Activated naive CD8-positive, alpha-beta T cell treated with anti-CD3 and anti-CD28 coated beads, Interleukin-2, amount 50 U/mL, for 24 hours (primary cell): Measurements from ENCODE around the gene ABHD13.
"Not testable (repeated sequence)": the region's sequence is repeated elsewhere in the genome, so short reads cannot be mapped to it uniquely, and the experiment has no call there.

Experiments
- ATAC-seq: fragments of 150-1000 bp; cut with Tn5 transposase; one replicate; pipeline ENCODE4 v1.10.0; 2021
- DNase-seq: peaks from one replicate; pipeline ENCODE4 v3.0.0; 2021
- H3K27ac Mint-ChIP-seq: one replicate; pipeline ENCODE4 v1.8.0; 2021; ENCODE audit warnings: mild to moderate bottlenecking, mixed read lengths
- H3K27me3 Mint-ChIP-seq: one replicate; pipeline ENCODE4 v1.8.0; 2021; ENCODE audit warnings: mixed read lengths
- H3K36me3 Mint-ChIP-seq: one replicate; pipeline ENCODE4 v1.8.0; 2021; ENCODE audit warnings: low read depth, mixed read lengths
- H3K4me1 Mint-ChIP-seq: one replicate; pipeline ENCODE4 v1.8.0; 2021; ENCODE audit warnings: mixed read lengths
- H3K4me3 Mint-ChIP-seq: one replicate; pipeline ENCODE4 v1.8.0; 2021; ENCODE audit warnings: mild to moderate bottlenecking, moderate library complexity, mixed read lengths
- H3K9me3 Mint-ChIP-seq: one replicate; pipeline ENCODE4 v1.8.0; 2021; ENCODE audit warnings: mixed read lengths

Gene ABHD13

DNA sequence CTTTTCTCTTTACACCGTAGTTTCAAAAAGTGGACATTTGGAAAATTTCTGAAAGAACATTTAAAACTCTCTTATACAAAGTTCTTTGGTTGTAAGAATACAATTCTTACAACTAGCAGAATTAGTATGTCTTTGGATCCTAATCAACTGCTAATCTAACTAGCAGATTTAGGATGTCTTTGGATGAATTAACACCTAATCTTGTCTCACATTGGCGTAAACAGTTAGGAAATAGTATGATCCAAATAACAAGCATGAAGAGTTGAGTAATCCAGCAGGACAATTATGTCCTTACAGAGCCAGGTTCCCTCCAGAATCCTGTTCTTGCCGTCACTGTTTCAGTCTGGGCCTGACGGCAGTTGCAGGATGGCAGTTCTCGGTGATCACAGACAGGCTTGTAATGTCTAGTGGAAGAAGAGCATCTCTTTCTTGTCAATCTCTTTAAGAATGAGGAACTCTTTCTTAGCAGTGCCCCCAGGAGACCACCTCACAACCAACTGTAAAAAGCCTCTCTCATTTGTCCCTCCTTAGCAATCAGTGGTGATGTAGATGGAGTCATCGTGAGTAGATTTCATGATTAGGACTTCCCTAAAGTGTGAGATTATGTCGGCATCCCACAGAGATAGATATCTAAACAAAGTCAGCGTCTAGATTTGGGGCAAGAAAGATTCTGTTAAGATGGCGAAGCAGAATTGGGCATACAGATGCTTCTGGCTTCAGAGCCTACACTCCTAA lies 45.6 kb downstream of the ABHD13 start:
- H3K27ac Mint-ChIP-seq, result no peak overlapping the region
- H3K9me3 Mint-ChIP-seq, result no peaks in the 10 kb centered on the region
- ATAC-seq, result no peak
- peaks cover 20% of the 10 kb centered on the region for H3K4me1 Mint-ChIP-seq
- no peak overlapping the region for H3K4me3 Mint-ChIP-seq
- H3K27me3 Mint-ChIP-seq, result no peaks in the 10 kb centered on the region
- no peak for DNase-seq
- H3K36me3 Mint-ChIP-seq, result peaks cover 7% of the 10 kb centered on the region

DNA sequence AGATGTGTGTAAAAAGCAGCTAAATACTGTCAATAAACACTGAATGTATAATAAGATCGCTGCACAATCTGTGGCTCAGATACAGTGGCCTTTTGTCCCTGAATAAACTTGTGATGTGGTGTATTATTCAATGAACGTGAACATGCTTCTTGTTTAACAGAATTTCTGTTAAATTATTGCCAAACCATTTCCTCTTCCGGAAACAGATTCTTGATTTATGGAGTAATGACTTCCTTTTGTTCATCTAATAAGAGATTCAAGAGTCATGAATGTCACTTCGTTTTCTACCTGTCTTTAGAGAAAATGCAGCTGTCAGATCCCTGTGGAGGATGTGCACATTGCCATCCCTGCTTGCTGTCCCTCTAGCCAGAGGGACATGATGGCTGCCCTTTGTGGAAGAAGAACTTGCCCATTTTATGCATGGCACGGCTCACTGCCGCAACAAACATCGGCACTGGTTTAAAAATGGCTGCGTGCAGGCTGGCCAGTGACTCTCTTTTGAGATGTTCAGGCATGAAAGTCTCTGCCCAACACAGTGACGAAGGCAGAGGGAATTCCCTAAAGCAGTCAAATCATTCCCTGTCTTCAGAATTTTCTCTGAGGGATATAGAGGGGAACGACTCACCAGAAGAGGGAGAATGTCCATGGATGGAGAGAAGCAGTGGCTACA lies 48.3 kb downstream of the ABHD13 start:
- Mint-ChIP-seq H3K27ac (peak overlapping the region; percentile 59), H3K4me1 (peaks cover 38% of the 10 kb centered on the region), H3K36me3 (peaks cover 7% of the 10 kb centered on the region), H3K27me3 (no peaks in the 10 kb centered on the region), H3K9me3 (no peaks in the 10 kb centered on the region), H3K4me3 (peak overlapping the region; percentile 57)
- ATAC-seq, result no peak
- DNase-seq, result no peak

DNA sequence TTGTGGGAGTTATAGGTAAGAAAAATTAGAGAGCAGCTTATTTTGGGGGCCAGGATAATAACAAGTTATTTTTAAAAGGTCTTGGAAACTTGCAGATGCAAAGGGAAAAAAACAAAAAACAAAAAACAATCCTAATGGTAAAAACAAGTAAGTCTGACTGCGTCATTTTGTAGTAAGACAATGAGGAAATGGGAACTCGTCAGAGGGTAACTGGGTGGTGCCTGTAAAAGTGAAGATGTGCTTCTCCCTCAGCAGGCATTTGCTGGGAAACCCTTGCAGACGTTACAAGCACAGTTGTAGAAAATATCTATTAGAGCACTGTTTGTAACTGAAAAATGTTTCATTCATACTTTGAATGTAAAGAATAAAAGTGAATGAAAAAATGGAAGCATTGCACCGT lies 49.2 kb downstream of the ABHD13 start:
- Mint-ChIP-seq H3K27ac (no peak overlapping the region), H3K36me3 (peaks cover 5% of the 10 kb centered on the region), H3K4me3 (no peak overlapping the region), H3K4me1 (peaks cover 40% of the 10 kb centered on the region), H3K9me3 (no peaks in the 10 kb centered on the region), H3K27me3 (no peaks in the 10 kb centered on the region)
- ATAC-seq, result no peak
- no peak for DNase-seq

DNA sequence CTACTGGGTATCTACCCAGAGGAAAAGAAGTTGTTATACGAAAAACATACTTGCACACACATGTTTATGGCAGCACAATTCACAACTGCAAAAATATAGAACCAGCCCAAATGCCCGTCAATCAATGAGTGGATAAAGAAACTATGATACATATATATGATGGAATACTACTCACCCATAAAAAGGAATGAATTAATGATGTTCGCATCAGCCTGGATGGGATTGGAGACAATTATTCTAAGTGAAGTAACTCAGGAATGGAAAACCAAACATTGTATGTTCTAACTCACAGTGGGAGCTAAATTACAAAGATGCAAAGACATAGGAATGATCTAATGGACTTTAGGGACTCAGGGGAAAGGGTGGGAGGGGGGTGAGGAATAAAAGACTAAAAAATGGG lies 49.7 kb downstream of the ABHD13 start:
- not testable (repeated sequence) for H3K27me3 Mint-ChIP-seq, H3K36me3 Mint-ChIP-seq, DNase-seq, H3K27ac Mint-ChIP-seq, H3K9me3 Mint-ChIP-seq, ATAC-seq, H3K4me3 Mint-ChIP-seq
- H3K4me1 Mint-ChIP-seq, result peaks cover 41% of the 10 kb centered on the region

DNA sequence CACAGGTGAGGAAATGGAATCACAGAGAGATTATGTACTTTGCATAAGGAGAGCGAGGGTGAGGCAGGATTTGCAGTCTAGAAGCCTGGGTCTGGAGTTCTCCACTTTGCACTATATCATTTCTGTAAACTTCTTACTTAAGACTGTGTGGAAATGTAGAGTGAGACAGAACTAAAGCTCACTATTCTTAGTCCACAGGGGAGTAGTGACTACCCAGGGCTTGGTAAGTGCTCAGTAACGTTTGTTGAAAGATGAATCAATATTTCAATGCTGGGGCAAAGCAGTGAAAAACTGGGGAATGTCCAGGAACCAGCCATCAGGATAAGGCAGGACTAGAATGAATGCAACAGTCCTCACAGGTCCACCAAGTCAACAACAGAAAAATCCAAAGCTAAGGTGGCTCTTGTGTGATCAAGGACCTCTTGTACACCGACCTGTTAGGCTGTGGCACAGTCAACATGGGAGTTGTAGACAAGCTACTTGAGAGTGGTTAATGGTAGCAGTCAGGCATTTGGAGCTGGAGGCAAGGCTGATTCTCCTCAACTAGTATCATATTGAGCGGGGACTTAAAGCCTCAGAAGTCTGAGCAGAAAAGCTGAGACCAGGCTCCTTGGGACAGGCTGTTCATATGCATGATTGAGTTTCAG lies 50.4 kb downstream of the ABHD13 start:
- Mint-ChIP-seq H3K4me3 (no peak overlapping the region), H3K36me3 (peaks cover 2% of the 10 kb centered on the region), H3K9me3 (no peaks in the 10 kb centered on the region), H3K27me3 (no peaks in the 10 kb centered on the region), H3K27ac (peak overlapping the region; percentile 50), H3K4me1 (peaks cover 41% of the 10 kb centered on the region)
- DNase-seq, result no peak
- ATAC-seq, result no peak

DNA sequence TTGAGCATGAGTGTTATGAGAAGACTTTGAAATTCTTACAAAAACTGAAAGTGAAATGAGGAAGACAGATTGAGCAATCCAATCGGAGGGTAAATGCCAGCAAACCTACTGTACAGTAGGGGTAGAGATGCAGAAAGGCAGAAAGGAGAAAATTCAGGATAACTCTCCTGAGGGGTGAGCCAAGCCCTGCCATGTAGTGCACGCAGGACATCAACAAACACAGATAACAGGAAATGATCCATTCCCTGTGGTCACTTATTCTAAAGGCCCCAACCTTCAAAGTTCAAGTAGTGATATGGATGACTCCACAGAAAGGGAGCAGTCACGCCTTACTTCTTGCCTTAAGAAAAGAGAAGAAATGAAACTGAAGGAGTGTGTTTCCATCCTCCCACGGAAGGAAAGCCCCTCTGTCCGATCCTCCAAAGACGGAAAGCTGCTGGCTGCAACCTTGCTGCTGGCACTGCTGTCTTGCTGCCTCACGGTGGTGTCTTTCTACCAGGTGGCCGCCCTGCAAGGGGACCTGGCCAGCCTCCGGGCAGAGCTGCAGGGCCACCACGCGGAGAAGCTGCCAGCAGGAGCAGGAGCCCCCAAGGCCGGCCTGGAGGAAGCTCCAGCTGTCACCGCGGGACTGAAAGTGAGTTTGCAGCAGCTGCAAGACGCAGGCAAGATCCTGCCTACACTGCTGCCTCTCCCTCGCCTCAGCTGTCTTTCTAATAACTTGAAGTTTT lies 51.6 kb downstream of the ABHD13 start, which contains the start of gene TNFSF13B:
Gene TNFSF13B, plus strand, starts transcription at position 118 of the 728 bp plus-strand sequence. Its CDS starts 178 bp downstream, at position 296.
- H3K36me3 Mint-ChIP-seq, result no peaks in the 10 kb centered on the region
- DNase-seq (peak; percentile 56), ATAC-seq (peak; percentile 81)
- peak within 1 kb of the TSS; percentile 78 for H3K4me3 Mint-ChIP-seq
- H3K27me3 Mint-ChIP-seq, result no peaks in the 10 kb centered on the region
- H3K27ac Mint-ChIP-seq, result peak within 1 kb of the TSS; percentile 93
- no peaks in the 10 kb centered on the region for H3K9me3 Mint-ChIP-seq
- H3K4me1 Mint-ChIP-seq, result peaks cover 41% of the 10 kb centered on the region

DNA sequence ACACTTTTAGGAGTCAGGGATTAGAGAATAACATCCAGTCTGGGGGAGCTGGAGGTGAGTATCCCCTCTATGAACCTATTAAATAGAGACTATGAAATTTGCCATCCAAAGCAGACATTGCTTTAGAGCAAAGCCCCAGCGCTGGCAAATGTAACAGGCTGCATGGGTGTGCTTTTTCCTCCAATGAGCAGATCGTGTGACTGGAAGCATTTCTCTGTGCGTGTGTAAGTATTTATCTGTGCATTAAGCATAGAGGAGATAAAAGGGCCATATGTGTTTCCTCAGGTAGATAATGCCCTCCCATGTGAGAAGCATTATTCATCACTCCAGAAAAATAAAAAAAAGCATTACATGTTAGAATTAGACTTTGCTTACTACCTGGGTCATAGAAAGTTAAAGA lies 52.2 kb downstream of the ABHD13 start:
- no peaks in the 10 kb centered on the region for H3K27me3 Mint-ChIP-seq

DNA sequence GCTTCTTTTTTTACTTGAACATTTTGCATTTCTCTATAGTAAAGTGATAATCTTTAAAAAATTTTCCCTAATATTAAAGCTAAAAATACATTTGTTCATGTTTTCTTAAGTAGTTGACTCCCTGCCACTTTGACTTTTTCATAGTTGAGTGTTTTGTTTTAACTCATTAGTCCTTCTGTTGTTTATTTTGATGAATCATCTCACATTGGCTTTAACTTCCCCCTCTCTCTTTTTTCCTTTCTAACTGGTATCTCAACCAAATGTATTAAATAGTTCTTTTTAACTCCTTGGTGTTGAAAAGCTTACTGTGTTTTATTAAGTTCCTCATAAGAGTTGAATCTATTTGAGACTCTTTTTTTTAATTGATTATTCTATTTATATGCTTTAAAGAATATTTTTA lies 54.1 kb downstream of the ABHD13 start:
- no peak overlapping the region for H3K4me3 Mint-ChIP-seq
- ATAC-seq, result no peak
- peaks cover 30% of the 10 kb centered on the region for H3K4me1 Mint-ChIP-seq
- no peaks in the 10 kb centered on the region for H3K27me3 Mint-ChIP-seq
- H3K27ac Mint-ChIP-seq, result no peak overlapping the region
- H3K9me3 Mint-ChIP-seq, result no peaks in the 10 kb centered on the region
- no peak for DNase-seq
- no peaks in the 10 kb centered on the region for H3K36me3 Mint-ChIP-seq

More for the DNA sequence above, 52.2 kb downstream of the ABHD13 start:
- H3K27ac Mint-ChIP-seq, result peak overlapping the region; percentile 93
- ATAC-seq, result no peak
- peak; percentile 5 for DNase-seq
- peak overlapping the region; percentile 78 for H3K4me3 Mint-ChIP-seq
- no peaks in the 10 kb centered on the region for H3K36me3 Mint-ChIP-seq
- H3K9me3 Mint-ChIP-seq, result no peaks in the 10 kb centered on the region
- peaks cover 41% of the 10 kb centered on the region for H3K4me1 Mint-ChIP-seq

DNA sequence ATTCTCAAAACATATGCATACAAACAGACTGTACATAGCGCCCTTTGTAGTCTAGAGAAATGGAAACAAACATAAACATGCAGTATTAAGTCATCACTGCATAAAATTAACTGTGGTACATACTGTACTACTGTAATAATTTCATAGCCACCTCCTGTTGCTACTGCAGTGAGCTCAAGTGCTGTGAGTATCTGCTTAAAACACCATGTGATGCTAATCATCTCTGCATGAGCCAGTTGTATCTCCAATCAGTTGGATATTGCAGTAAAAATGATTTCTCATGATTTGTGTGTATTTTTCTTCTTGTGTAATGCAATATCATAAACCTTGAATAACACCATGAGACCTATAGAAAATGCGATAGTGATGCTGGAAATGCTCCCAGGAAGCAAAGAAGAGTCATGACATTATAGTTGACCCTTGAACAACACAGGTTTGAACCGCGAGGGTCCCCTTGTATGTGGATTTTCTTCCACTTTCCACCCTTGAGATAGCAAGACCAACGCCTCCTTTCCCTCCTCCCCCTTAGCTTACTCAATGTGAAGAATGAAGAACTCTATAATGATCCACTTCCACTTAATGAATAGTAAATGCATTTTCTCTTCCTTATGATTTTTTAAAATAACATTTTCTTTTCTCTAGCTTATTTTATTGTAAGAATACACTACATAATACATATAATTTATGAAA lies 55.4 kb downstream of the ABHD13 start:
- H3K36me3 Mint-ChIP-seq, result no peaks in the 10 kb centered on the region
- no peaks in the 10 kb centered on the region for H3K9me3 Mint-ChIP-seq
- H3K4me1 Mint-ChIP-seq, result peaks cover 26% of the 10 kb centered on the region
- H3K27me3 Mint-ChIP-seq, result no peaks in the 10 kb centered on the region
- DNase-seq (no peak), ATAC-seq (no peak)
- no peak overlapping the region for H3K27ac Mint-ChIP-seq
- H3K4me3 Mint-ChIP-seq, result no peak overlapping the region

DNA sequence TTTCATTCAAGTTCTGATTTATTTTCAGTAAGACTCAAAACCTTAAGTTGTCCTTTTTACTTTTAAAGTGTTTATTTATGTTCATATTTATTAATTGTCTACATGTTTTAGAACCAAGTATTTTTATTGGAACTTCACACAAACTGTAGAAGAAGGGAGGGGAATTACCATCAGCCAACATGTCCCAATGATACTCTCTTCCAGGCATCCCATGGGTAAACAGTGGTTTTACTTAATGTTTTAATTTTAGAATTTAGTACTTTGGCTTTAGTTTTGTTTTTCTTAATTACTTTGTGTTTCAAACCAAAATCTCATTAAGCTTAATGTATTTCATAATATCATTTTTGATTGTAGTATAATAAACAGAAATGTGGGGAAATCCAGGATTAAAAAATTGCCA lies 56.5 kb downstream of the ABHD13 start:
- DNase-seq, result no peak
- Mint-ChIP-seq H3K36me3 (no peaks in the 10 kb centered on the region), H3K27ac (no peak overlapping the region), H3K9me3 (no peaks in the 10 kb centered on the region), H3K27me3 (no peaks in the 10 kb centered on the region), H3K4me1 (peaks cover 17% of the 10 kb centered on the region), H3K4me3 (no peak overlapping the region)
- no peak for ATAC-seq

DNA sequence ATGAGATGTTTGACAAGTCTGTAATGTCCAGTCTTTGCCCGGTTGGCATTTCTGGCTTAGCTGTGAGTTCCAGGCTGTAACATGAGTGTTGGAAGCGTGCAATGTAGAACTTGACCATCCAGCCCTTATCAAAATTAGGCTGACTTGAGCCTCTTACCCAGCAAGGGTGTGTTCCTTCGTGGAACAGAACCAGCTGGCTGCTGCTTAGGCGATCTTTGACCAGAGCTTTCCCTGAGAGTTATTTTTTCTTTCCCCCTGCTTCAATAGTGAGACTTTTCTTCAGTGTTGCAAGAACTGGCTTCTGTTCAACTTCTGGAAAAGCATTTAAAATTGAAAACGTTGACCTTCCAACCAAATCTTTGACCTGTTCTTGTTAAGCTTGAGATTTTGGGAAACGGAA lies 57.9 kb downstream of the ABHD13 start:
- DNase-seq, result no peak
- no peaks in the 10 kb centered on the region for H3K27me3 Mint-ChIP-seq
- no peak overlapping the region for H3K27ac Mint-ChIP-seq
- ATAC-seq, result no peak
- peaks cover 6% of the 10 kb centered on the region for H3K4me1 Mint-ChIP-seq
- no peaks in the 10 kb centered on the region for H3K36me3 Mint-ChIP-seq
- no peak overlapping the region for H3K4me3 Mint-ChIP-seq
- H3K9me3 Mint-ChIP-seq, result no peaks in the 10 kb centered on the region

DNA sequence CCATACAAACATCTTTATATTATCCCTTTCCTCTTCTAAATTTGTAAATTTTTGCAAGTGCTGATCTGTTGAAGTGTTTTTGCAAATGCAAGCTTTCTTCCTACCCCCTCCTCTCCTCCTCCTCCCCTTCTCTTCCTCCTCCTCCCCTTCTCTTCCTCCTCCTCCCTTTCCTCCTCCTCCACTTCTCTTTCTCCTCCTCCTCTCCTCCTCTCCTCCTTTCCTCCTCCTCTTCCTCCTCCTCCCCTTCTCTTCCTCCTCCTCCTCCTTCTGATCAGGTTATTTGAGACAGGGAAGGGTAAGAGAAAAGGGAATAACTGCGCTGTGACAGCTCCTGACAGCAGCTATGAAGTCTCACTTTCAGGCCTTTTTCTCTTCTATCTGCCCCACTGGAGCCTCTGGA lies 60.3 kb downstream of the ABHD13 start:
- Mint-ChIP-seq H3K4me3 (no peak overlapping the region), H3K4me1 (peaks cover 2% of the 10 kb centered on the region), H3K27ac (no peak overlapping the region), H3K27me3 (no peaks in the 10 kb centered on the region), H3K36me3 (no peaks in the 10 kb centered on the region), H3K9me3 (no peaks in the 10 kb centered on the region)
- DNase-seq, result no peak
- ATAC-seq, result no peak

DNA sequence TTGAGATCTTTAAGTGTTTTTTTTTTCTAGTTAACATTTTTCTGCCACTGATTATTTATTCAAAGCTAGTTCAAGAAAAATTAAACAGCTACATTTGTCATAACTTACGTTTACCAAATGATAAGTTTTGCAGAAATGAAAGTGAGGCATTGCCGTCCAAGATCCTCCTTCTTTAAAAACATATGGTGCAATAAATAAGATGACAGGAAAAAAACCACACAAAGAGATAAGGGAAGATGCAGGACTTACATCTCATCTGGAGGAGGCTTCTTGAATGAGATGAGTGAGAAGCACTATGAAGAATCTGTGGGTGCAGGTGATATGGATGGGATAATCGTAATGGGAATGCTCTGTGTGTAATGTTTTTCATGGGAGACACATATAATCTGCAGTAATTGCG lies 63.7 kb downstream of the ABHD13 start:
- peaks cover 2% of the 10 kb centered on the region for H3K4me1 Mint-ChIP-seq
- no peaks in the 10 kb centered on the region for H3K27me3 Mint-ChIP-seq
- no peaks in the 10 kb centered on the region for H3K9me3 Mint-ChIP-seq
- H3K4me3 Mint-ChIP-seq, result no peak overlapping the region
- DNase-seq (no peak), ATAC-seq (no peak)
- H3K36me3 Mint-ChIP-seq, result no peaks in the 10 kb centered on the region
- H3K27ac Mint-ChIP-seq, result no peak overlapping the region

DNA sequence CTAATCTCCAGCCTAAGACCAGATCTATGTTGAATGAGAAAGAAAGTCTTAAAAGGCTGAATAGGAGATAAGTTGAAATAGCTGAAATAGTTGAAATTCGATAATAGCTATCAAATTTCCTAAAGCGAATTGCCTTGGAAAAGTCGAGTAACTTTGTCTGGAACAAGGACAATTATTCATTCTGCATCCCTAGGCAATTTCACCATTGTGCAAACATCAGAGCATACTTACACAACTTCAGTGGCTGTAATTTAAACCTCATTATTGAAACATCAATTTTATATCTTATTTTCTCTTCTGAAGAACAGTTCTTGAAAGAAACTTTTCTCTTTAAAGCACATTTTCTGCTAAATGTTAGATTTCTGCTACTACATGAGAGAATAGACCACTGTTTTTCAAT lies 64.9 kb downstream of the ABHD13 start:
- Mint-ChIP-seq H3K4me1 (peaks cover under 1% of the 10 kb centered on the region), H3K9me3 (no peaks in the 10 kb centered on the region)
- no peak for DNase-seq

More for the DNA sequence above, 64.9 kb downstream of the ABHD13 start:
- H3K27me3 Mint-ChIP-seq, result no peaks in the 10 kb centered on the region
- H3K27ac Mint-ChIP-seq, result no peak overlapping the region
- no peak overlapping the region for H3K4me3 Mint-ChIP-seq
- H3K36me3 Mint-ChIP-seq, result no peaks in the 10 kb centered on the region
- ATAC-seq, result no peak
